Islet of Langerhans (tissue), 1 donor: ENCODE data around the gene LIG1.

Source experiments
- FAIRE-seq: peaks from one replicate; lab custom pipeline; 2011; peaks lifted over from hg19 to GRCh38; lab: Jason Lieb, UNC

Gene LIG1

DNA sequence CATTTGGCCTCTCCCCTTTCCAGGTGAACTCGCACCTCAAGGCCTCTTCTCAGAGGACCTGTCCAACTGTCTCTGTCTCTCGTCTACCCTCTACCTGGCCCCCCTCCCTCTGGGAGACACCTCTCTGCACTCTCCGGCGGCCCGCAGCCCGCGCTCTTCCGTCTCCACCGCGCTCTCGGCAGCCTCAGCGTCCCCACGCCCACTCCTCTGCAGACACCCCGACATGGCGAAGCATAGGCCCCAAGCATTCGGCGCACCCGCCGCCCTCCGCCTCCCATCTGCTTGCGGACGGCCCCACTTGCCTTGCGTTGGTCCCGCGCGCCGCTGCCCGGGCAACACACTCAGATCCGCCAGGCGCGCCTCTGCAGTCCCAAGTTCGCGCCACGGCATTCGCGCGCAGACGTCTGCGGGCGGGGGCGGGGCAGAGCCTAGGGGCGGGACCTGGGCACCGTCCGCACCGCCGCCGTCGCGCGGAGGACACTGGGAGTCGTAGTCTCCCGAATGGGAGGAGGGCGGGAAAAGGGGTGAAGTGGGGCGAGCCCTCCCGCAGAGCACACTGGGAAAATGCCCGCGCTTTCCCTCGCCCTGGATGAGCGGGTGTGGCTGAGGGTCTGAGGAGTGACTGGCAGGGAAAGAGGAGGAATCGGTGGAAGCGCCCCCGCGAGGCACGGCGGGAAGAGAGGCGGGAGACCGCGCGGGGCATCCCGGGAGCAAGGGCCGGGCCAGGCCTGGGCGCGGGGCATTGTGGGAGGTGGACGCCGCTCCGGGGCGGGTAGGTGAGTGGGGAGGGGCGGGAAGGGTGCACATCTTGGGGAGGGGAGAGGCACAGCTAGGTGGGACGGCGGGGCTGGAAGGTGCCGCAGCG, at the start of gene LIG1, which contains the start of gene ZSWIM9:
TSS of gene LIG1 (minus strand) at position 406 of the 865 bp plus-strand sequence. CDS start 4,778 bp downstream, outside the sequence.
TSS of gene ZSWIM9 (plus strand) at position 742 of the 865 bp plus-strand sequence. CDS start 1,123 bp downstream, outside the sequence.
- no peak for FAIRE-seq

DNA sequence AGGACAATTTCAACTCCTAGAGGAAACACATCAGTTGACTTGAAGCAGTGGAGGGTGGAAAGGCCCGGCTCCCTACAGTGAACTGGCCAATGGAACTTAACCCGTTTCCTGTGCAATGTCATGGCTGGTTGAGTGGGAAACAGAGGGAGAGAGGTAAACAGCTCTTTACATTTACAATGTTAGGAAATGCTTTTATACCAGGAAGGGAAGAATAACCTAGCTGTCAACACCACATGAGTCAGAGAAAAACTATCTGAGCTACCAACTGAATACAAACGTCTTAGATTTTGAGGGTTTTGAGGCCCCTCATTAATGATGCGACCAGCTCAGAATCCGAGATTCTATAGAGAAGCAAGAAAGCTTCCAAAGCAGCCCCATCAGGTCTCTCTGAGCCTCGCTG, 48.9 kb upstream of the LIG1 start:
- FAIRE-seq, result no peak

DNA sequence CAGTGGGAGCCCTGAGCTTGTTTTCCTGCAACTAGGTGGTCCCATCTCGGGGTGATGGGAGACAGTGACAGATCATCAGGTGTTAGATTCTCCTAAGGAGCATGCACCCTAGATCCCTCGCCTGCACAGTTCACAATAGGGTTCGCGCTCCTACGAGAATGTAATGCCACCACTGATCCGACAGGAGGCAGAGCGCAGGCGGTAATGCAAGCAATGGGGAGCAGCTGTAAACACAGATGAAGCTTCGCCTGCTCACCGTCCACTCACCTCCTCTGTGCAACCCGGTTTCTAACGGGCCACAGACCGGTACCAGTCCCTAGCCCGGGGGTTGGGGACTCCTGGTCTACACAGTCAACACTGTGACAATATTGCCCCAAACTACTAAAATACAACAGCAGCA, 46.8 kb upstream of the LIG1 start:
- FAIRE-seq, result no peak

DNA sequence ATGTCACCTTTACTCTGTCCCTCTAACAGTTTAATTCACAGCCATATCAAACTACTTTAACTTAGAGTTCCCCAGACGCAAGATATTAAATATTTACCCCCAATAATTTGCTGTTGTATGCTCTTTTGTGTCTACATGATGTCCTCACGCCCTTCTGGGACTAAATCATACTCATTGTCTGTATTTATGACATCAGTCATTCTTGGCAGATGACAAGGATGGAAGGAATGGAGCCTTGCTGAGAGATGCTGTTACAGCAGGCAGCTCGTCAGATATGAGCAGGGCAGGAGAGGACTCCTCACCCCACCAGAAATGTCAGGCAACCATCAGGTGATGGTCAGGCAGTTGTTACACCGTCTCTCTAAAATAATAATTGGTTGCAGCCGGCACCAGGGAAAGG, 43.8 kb upstream of the LIG1 start:
- FAIRE-seq, result no peak

DNA sequence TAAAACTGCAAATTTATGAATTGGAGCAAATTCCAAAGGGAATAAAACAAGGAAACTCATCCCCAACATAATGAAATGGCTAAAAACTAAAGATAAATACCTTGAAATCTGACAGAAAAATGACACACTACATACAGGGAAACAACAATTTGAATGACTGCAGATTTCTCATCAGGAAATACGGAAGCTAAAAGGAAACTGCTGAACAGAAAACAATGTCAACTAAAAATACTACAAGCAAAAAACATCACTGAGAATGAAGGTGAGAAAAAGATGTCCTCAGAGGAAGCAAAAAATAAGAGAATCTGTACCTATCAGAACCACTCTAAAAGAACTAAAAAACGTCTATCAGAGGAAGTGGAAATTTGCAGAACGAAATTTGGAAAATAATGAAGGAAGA, 39.9 kb upstream of the LIG1 start:
- no peak for FAIRE-seq

DNA sequence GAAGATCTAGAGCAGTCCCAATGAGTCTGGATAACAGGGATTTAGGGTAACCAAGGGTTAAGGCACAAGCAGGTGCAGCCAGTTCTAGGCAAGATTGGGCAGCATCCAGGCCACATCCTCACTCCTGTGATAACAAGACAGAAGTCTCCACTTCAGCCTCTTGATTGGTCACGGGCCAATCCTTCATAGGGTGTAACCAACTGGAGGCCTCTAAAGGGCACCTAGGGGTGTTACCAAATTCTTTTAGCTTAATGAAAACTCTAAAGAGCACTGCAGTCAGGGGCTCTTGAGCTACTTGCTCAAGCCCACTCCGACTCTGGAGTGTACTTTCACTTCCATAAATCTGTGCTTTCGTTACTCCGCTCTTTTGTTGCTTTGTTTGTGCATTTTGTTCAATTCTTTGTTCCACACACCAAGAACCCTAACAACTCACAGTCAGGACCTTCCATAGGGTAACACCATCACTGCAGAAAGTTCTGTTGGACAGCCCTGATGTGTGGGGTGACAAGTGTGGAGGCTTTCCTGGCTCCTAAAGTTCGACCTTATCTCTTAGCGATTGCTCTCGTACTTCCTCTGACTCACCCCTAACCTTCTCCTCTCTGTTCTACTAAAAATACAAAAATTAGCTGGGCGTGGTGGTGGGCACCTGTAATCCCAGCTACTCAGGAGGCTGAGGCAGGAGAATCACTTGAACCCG, 36.4 kb upstream of the LIG1 start:
- FAIRE-seq, result no peak

DNA sequence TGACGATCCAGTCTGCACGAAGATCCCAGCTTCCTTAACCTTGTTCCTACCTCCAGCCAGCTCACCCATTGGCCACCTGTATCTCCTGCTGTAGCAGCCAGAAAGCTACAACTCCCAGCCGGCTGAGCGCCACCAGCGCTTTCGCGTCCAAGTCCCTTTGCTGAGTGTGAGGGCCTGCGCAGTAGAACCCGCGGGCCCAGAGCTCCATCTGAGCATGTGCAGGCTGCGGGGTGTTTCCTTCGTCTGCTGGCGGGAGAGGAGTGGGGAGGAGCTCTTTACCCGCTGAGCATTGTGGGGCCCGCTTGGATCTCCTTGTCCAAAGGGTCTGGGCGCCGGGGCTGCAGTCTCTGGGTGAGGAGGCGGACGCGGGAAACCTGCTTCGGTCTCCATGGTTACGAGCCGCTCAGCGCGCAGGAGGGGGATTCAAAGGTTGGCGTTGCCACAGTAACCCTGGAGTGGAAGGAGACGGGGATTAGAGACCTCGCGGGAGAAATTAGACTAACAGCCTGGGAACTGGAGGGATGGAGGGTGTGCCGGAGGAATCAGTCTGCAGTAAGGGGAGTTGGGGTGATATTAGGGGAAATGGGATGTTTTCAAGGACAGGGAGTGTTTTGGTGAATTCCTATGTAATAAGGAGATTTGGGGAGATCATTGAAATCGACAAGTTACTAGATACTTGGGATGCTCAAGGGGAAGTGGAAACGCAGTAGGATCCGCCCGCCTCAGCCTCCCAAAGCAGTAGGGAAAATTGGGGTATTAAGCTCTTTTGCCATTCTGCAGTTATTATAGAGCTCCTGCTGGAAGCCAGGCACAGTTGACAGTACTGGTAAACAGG, 33.9 kb upstream of the LIG1 start:
- peak; percentile 86 for FAIRE-seq

DNA sequence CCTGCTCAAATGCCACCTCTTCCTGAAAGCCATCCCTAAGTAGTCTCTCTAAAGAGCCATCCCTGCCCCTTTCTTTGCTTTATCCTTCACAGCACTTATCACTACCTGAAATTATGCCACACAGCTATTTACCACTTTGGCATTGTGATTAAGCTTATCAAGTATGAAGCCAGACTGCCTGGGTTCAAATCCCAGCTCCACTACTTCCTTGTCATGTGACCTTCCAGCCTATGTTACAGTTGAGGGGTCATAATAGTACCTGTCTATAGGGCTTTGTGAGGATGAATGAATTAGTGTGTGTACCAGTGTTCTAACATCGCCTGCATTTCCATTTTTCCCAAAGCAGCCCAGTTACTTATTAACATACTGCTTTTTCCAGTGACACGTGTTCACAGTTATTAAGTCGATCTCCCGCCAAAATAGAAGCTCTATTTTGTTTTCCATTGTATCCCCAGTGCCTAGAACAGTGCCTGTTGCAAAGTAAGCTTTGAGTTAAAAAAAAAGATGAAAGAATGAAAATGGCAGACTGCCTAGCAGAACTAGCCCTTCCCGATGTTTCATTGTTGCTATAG, 33.2 kb upstream of the LIG1 start:
- no peak for FAIRE-seq

DNA sequence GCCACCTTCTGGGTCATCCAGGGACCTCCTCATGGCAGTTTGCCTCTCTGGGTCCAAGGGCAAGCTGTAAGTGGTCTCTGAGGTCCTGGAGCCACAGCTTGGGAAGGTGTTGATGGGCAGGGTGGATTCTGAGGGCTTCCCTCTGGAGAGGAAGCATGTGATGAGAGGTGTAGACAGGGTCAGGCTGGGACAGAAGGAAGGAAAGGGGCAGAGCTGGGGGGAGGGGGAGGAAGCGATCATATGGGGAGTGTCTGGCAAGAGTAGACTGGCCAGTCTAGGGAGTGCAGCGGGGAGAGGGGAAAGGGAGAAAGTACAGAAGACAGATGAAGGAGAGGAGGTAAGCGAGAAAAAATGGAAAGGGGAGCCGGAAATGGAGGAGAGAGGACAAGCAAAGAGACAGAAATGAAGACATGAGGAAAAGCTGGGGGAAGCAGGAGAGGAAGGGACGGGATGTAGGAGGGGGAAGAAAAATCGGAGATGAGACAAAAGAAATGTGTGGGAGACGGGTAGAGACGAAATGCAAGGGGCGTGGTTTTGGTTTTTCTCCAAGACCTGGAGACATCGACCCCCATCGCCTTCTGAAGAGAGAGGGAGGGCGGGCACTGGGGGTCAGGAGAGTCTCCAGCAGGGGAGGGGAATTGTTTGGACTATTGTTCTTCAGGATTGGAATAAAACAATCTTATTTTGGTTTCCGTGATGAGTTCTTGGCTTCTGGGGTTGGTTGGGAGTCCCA, 27.0 kb upstream of the LIG1 start:
- FAIRE-seq, result no peak

DNA sequence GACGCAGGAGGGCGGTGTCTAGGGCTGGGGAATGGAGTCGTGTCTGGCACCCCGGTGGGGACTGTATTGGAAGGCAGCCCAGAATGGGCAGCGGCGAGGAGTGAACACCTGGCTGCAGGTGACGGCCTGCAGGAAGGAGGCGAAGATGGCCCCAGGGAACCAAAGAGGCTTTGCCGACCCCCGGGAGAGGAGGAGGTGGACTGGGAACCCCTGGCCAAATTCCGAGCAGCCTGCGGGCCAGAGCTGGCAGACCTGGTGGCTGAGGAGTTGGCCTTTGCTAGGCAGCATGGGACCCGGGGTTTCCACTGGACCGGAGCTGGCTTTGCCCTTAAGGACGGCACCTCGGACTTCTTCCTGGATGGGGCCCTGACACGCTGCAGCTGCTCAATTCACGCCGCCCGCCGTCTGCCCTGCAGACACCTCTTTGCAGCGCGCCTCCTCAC, 26.2 kb upstream of the LIG1 start:
- no peak for FAIRE-seq

DNA sequence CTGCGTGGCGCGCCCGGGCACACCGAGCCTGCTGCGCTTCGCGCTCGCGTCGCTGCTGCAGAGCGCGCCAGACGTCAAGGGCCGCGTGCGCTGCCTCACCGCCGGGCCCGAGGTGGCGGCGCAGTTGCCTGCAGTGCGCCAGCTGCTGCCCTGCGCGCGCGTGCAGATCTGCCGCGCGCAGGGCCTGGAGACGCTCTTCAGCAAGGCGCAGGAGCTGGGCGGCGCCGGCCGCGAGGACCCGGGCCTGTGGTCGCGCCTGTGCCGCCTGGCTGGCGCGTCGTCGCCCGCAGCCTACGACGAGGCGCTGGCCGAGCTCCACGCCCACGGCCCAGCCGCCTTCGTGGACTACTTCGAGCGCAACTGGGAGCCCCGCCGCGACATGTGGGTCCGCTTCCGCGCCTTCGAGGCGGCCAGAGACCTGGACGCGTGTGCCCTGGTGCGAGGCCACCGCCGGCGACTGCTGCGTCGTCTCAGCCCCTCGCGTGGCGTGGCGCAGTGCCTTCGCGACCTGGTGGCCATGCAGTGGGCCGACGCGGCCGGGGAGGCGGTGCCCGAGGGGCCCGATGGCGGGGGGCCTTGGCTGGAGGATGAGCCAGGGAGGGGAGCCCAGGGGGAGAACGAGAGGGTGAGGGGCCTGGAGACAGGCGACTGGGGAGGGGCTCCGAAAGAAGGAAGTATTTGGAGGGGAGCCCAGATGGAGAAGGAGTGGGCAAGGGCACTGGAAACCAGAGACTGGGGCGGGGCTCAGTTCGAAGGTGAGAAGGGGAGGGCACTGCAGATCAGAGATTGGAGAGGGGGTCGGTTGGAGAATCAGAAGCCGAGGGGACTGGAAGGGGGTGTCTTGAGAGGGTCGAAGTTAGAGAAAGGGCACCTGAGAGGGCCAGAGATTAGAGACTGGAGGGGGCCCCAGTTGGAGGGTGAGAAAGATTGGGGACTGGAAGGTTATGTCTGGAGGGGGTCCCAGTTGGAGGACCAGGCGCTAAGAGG, 25.0 kb upstream of the LIG1 start:
- no peak for FAIRE-seq

DNA sequence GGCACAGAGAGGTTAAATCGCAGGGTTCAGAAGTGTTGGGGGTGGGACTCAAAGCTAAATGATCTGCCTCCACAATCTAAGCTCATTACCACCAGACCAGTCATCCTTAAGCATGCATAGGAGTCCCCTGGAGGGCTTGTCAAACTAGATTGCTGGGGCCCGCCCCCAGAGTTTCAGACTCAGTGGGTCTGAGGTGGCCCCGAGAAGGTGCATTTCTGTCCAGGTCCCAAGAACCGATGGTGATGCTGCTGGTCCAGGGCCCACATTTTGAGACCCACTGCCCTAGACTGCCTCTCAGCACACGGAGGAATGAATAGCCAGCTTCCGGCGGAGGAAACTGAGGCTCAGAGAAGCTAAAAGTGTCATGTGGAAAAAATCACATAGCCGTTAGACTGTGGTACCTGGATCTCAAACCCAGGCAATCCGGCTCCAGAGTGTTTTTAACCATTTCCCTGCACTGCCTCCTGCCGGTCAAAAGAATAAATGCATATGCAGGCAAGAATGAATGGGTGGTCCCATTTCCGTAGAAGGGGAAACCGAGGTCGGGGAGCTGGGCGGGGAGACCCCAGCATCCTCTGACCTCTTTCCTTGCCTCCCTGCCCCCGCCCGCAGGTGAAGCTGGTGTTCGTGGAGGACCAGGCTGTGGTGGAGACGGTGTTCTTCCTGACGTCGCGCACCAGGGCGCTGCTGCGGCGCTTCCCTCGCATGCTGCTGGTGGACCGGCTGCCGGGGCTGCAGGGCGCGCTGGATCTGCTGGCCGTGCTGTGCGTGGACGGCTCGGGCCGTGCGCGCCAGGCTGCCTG, 24.1 kb upstream of the LIG1 start:
- FAIRE-seq, result no peak

DNA sequence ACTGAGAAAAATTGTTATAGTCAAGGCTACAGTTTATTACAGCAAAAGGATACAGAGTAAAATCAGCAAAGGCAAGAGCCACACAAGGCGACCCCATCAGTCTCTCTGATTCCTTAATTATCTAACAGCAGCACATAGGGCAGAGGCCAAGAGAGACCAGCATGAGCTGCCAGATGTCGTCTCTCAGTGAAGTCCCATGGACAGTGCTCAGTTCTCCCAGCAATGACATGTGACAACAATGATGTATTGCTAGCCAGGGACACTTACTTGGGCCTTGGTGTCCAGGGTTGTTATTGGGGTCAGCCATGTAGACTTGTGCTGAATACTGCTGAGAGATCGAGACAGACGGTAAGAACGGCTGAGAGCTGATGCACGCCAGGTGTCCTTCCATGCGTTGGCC, 22.6 kb upstream of the LIG1 start:
- no peak for FAIRE-seq

DNA sequence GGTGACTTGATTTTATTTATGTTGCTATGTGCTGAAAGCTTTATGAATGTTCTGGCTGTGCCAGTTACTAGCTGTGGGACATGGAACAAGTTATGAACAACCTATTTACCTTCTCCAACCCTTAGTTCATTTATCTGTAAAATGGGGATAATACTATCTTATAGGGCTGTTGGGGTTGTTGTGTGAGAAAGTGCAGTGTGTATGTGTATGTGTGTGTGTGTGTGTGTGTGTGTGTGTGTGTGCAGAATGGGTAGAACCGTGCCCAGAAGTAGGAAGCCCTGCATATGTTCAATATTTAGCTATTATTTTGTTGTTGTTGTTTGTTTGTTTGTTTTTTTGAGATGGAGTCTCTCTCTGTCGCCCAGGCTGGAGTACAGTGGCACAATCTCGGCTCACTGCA, 20.7 kb upstream of the LIG1 start:
- no peak for FAIRE-seq

DNA sequence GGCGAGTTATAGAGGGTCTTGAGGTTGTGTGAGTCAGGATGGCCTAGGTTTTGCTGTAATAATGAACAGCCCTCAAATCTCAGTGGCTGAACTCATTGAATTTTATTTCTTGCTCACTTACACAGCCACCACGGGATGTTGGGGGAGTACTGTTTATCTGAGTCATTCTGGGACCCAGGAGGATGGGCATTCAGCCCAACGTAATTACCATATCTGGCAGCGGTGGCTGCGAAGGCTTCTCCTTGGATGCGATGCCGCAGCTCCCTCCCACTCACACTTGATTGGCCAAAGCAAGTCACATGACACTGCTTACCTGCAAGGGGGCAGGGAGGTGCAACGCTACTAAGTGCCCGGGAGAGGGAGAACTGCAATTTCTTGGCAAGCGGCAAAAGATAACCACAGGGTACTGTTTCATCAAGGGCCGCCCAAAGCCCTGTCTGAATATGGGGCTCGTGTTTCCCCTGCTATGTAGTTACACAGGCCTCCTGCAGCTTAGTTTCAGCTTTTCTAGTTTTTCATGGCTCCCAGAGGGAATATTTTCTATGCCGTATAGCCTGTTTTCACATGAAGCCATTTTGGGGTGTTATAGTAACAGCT, 20.2 kb upstream of the LIG1 start:
- no peak for FAIRE-seq

DNA sequence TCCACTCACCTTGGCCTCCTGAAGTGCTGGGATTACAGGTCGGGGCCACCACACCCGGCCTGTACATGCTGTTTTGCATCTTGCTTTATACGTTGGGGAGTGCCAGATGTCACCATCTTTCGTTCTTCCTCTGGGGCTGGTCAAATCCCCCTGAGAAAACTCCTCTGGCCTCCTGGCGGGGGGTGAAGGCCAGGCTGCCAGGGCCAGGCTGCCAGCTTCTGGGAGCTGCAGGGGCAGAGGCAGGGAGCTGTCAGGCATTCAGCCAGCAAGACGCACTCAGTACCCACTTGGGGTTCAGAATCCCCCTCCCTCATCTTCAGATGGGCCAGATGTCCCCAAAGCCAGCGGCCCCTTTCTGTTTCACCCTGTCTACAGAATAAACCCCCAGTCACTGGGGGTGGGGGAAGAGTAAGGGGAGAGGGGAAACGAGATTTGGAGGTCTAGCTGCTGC, 16.4 kb upstream of the LIG1 start:
- no peak for FAIRE-seq

DNA sequence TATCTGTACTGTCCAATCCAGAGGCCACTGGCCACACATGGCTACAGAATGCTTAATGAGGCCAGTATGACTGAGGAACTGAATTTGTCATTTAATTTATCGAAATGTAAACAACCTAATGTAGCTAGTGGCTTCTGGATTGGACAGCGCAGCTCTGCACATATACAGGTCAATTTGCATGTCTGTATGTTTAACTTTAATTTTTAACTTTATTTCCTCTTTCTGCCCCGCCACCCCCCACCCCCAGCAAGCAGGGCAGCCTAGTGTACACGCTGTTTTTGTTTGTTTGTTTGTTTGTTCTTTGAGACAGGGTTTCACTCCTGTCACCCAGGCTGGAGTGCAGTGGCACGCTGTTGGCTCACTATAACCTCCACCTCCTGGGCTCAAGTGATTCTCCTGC, 15.9 kb upstream of the LIG1 start:
- FAIRE-seq, result no peak

DNA sequence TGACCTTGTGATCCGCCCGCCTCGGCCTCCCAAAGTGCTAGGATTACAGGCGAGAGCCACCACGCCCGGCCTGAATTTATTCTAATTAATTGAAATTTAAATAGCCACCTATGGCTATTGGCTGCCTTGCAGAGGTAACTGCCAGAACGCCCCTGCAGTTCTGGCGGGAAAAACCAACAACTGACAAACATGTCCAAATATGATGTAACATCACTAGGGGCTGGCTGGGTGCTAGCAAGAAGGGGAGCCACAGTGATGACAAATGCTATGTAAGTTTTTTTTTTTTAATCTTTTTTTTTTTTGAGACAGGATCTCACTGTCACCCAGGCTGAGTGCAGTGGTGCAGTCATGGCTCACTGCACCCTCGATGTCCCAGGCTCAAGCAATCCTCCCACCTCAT, 13.2 kb upstream of the LIG1 start:
- no peak for FAIRE-seq

DNA sequence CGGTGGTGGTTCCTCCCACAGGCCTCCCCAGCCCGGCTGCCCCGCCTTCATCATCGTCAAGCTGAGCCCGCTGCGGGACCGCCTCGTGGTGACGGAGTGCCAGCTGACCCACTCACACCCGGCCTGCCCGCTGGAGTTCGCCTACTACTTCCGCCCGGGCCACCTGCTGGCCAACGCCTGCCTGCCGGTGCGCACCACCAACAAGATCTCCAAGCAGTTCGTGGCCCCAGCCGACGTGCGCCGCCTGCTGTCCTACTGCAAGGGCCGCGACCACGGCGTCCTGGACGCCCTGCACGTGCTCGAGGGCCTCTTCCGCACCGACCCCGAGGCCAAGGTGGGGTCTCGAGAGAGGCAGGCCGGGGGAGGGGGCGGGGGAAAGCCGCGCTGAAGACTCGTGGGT, 12.3 kb upstream of the LIG1 start:
- no peak for FAIRE-seq
